Type B pancreatic cell (in vitro differentiated cells): ENCODE data around the gene MAP2. TPM values are rescaled to one million over a fixed set of nuclear protein-coding genes. Genes with fewer than 3 reads are reported as not detected.

Experiments
- DNase-seq: peaks from one replicate; pipeline ENCODE4 v3.0.0; 2021; ENCODE audit warnings: mixed read lengths; ENCODE audit not compliant: unreplicated experiment; ENCODE audit errors: extremely low spot score
- H3K27ac Mint-ChIP-seq: 2 replicates; pipeline ENCODE4 v1.8.0; 2021; ENCODE audit warnings: mild to moderate bottlenecking, mixed read lengths
- H3K27me3 Mint-ChIP-seq: 2 replicates; pipeline ENCODE4 v1.8.0; 2021; ENCODE audit warnings: mixed read lengths
- H3K36me3 Mint-ChIP-seq: 2 replicates; pipeline ENCODE4 v1.8.0; 2021; ENCODE audit warnings: mixed read lengths
- H3K4me1 Mint-ChIP-seq: one replicate; pipeline ENCODE4 v1.8.0; 2021; ENCODE audit warnings: mixed read lengths; ENCODE audit not compliant: unreplicated experiment
- H3K4me3 Mint-ChIP-seq: 2 replicates; pipeline ENCODE4 v1.8.0; 2021; ENCODE audit warnings: mild to moderate bottlenecking, mixed read lengths
- H3K9me3 Mint-ChIP-seq: 2 replicates; pipeline ENCODE4 v1.8.0; 2021; ENCODE audit warnings: mixed read lengths
- total RNA-seq: library from RNA; stranded (reverse); gene quantifications from 2 replicates; pipeline ENCODE4 v1.2.1, GENCODE V29; 2021; ENCODE audit warnings: low replicate concordance
- TF ChIP-seq, protein P1 (sequence below): fragments of 200-600 bp; sonication (generic); conservative IDR thresholded peaks from 2 replicates; pipeline ENCODE4 v1.5.0; 2021; ENCODE audit warnings: antibody characterized with exemption, mild to moderate bottlenecking

MAP2 gene
- total RNA-seq, 1 donor from 2014 or later, result 37.5 TPM

DNA sequence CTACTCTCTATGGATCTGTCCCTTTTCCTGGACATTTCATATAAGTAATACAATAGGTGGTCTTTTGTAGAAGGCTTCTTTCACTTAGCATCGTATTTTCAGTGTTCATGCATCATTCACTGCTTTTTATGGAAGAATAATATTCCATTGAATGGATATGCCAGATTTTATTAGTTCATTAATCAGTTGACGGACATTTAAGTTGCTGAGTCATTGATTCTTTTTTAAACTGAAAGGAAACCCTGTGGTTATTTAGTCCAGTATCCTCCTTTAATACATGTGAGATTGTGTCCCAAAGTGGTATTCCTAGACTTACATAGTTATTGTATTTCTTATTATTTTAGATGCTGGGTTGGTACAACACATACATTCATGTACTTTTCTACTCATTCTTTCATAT is 185.7 kb downstream of the MAP2 start:
- Mint-ChIP-seq H3K4me3 (no peak overlapping the region), H3K4me1 (peaks cover 6% of the 10 kb centered on the region), H3K9me3 (no peaks in the 10 kb centered on the region), H3K27me3 (no peaks in the 10 kb centered on the region), H3K27ac (no peak overlapping the region), H3K36me3 (no peaks in the 10 kb centered on the region)
- no peak for DNase-seq
- TF ChIP-seq, protein P1, sequence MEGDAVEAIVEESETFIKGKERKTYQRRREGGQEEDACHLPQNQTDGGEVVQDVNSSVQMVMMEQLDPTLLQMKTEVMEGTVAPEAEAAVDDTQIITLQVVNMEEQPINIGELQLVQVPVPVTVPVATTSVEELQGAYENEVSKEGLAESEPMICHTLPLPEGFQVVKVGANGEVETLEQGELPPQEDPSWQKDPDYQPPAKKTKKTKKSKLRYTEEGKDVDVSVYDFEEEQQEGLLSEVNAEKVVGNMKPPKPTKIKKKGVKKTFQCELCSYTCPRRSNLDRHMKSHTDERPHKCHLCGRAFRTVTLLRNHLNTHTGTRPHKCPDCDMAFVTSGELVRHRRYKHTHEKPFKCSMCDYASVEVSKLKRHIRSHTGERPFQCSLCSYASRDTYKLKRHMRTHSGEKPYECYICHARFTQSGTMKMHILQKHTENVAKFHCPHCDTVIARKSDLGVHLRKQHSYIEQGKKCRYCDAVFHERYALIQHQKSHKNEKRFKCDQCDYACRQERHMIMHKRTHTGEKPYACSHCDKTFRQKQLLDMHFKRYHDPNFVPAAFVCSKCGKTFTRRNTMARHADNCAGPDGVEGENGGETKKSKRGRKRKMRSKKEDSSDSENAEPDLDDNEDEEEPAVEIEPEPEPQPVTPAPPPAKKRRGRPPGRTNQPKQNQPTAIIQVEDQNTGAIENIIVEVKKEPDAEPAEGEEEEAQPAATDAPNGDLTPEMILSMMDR, result no peak

GRCh38 chr2:209610631-209611030 is 186.8 kb downstream of the MAP2 start:
- Mint-ChIP-seq H3K9me3 (no peaks in the 10 kb centered on the region), H3K4me1 (peaks cover 12% of the 10 kb centered on the region), H3K27ac (no peak overlapping the region), H3K36me3 (no peaks in the 10 kb centered on the region), H3K4me3 (no peak overlapping the region), H3K27me3 (no peaks in the 10 kb centered on the region)
- DNase-seq, result no peak
- TF ChIP-seq, protein P1, result no peak

DNA sequence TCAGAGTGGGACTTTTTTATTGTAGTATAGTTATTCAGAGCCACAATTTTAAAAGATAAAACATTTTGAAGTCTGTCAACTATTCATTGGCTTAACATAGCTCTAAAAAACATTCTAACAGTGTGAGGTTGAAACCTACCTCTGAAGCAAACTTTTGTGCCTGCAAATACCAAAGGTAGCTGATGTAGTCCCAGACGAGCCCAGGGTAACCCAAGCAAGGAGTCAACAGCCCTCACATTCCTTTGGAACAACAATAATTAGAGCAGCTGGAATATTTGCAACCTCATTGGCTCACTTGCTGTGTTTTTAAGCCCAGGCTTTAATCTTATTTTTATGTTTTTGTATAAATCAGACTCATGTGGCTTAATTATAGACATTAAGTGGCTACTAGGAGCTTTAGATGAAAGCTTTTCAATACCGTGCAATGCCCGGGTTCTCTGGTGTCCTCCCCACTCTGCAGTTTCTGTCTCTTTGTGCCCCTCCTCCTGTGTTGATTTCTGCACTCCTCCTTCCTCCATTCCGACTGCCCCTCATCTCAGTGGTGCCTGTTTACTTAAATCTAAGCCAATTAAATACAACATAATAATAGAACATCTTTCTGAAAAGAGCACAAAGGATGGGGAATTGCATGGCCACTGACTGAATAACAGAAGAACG is 189.9 kb downstream of the MAP2 start:
- peaks cover 6% of the 10 kb centered on the region for H3K36me3 Mint-ChIP-seq
- DNase-seq, result no peak
- no peak overlapping the region for H3K4me3 Mint-ChIP-seq
- TF ChIP-seq, protein P1, result no peak
- peaks cover 12% of the 10 kb centered on the region for H3K4me1 Mint-ChIP-seq
- no peaks in the 10 kb centered on the region for H3K27me3 Mint-ChIP-seq
- H3K9me3 Mint-ChIP-seq, result peaks cover 16% of the 10 kb centered on the region
- peak overlapping the region; percentile 33 for H3K27ac Mint-ChIP-seq

- TF ChIP-seq, protein P1, result no peak
- DNase-seq, result no peak
- Mint-ChIP-seq H3K9me3 (peaks cover 16% of the 10 kb centered on the region), H3K27me3 (no peaks in the 10 kb centered on the region), H3K36me3 (peaks cover 6% of the 10 kb centered on the region), H3K4me3 (peak overlapping the region; percentile 24), H3K4me1 (peaks cover 12% of the 10 kb centered on the region), H3K27ac (peak overlapping the region; percentile 55)
Measured at GRCh38 chr2:209614690-209615369, 191.0 kb downstream of the MAP2 start.

DNA sequence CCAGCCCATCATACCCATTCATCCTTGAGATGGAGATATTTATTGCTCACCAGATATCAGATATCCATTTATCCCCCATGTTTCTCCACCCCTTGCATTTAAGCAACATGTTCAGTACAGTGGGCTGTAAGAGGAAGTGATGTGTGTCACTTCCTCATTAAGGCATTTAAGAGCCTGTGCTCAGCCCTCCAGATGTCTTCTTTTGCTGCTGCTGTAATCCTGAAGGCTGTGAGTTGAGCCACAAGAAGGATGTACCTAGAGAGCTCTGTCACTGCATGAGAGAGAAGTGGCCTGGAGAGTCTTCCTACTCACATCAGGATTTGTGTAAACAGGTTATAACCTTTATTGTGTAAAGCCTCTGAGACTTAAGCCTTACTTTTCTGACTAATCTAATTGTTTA is 195.9 kb downstream of the MAP2 start:
- Mint-ChIP-seq H3K27ac (no peak overlapping the region), H3K4me3 (no peak overlapping the region), H3K36me3 (peaks cover 6% of the 10 kb centered on the region), H3K4me1 (peaks cover 4% of the 10 kb centered on the region), H3K27me3 (no peaks in the 10 kb centered on the region), H3K9me3 (peaks cover 16% of the 10 kb centered on the region)
- no peak for DNase-seq
- TF ChIP-seq, protein P1, result no peak
